Hepatic stellate cell (primary cell): ENCODE data around the gene TAF5L.
"Not testable (repeated sequence)": the region's sequence is repeated elsewhere in the genome, so short reads cannot be mapped to it uniquely, and the experiment has no call there.

Source experiments
- DNase-seq: peaks from one replicate; pipeline ENCODE4 v3.0.0; 2011; ENCODE audit warnings: low spot score

The TAF5L gene

DNA sequence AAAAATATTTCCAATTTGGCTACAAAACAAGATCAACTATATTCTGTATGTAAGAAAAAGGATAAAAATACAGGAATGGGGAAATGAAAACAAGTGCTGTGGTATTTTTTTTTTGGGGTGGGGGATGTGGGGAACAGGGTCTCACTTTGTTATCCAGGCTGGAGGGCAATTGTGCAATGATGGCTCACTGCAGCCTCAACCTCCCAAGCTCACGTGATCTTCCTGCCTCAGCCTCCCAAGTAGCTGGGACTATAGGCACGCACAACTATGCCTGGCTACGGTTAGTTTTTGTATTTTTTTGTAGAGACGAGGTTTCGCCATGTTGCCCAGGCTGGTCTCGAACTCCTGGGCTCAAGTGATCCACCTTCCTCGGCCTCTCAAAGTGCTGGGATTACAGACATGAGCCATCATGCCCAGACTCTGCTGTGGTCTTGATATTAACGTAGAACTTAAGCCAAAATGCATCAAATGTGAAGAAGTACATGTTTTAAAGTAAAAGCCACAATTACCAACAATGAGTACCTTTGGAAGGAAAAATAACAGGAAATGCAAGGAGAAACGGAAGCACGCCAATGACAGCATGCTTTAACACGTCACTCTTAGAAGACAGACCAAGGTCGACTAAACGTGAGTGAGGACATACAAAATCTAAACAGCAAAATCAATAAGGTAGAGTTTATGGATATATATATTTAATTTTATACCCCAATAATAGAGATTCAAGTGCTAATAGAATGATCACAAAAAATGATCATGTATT lies 58.6 kb downstream of the TAF5L start:
- DNase-seq, result no peak

DNA sequence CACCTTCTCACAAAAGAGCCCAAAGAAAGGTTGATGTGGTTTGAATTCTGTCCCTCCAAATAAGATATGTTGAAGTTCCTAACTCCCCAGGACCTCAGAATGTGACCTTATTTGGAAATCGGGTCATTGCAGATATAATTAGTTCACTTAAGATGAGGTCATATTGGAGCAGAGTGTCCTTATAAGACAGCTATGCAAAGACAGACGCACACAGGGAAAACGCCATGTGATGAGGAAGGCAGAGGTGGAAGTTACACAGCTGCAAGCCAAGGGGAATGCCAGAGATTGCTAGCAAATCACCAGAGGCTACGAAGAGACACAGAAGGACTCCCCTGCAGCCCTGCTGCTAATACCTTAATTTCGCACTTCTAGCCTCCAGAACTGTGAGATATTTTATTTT lies 62.2 kb downstream of the TAF5L start:
- peak; percentile 47 for DNase-seq

DNA sequence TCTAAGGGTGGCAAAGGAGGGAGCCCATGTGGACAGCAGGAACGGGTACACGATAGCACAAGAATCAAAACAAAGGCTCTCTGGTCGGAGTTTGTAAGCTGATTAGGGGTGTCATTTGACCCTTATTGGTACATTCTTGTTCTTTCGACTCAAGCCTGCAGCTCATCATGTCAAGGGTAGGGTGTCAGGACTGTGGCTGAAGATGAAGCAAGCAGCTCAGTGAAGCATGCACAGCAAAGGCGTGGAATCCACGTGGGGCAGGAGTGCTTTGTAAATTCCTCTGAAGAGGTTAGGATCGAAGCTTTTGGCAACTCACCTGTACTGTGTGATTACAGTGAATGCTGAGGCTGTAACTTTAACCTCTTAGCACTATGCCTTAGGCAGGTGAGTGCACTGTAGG lies 62.7 kb downstream of the TAF5L start:
- DNase-seq, result no peak

DNA sequence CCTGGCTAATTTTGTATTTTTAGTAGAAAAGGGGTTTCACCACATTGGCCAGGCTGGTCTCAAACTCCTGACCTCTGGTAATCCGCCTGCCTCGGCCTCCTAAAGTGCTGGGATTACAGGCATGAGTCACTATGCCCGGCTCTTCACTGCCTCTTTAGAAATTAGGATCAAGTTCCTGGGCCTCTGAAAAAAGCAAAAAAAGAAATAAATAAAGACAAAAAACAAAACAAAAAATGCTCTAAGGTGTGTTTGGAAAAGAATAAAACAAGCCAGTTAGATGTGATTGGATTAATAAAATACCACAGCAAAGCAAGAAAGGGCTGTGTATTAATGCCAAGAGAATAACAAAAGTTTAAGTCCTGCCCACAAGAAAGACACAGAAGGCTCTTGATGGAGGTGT lies 63.2 kb downstream of the TAF5L start:
- no peak for DNase-seq

DNA sequence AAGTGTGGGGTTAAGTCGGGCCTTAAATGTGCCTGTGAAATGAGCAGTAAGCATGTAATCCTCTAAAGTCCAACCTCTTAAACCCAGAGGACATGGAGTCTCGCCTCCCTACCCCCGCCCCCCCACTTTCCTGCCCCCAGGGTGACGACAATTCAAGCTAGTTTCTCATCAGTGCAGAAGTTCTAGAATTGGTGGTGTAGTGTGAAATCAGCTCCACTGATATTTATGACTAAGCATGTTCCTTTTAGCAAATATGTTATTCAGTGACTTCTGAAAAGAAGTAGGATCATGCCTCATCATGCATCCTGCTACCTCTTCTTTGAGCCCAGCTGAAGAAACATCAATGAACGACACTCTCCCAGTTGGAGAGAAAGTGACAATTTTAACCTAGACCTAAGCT lies 64.8 kb downstream of the TAF5L start:
- no peak for DNase-seq

DNA sequence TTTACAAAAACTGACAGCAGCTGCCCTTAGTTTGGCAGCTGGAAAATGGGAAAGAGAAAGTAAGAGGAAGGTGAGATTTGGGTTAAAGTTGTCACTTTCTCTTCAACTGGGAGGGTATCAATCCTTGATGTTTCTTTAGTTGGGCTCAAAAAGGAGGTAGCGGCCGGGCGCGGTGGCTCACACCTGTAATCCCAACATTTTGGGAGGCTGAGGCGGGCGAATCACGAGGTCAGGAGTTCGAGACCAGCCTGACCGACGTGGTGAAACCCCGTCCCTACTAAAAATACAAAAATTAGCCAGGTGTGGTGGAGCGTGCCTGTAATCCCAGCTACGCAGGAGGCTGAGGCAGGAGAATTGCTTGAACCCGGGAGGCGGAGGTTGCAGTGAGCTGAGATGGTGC lies 65.8 kb downstream of the TAF5L start:
- DNase-seq, result not testable (repeated sequence)

DNA sequence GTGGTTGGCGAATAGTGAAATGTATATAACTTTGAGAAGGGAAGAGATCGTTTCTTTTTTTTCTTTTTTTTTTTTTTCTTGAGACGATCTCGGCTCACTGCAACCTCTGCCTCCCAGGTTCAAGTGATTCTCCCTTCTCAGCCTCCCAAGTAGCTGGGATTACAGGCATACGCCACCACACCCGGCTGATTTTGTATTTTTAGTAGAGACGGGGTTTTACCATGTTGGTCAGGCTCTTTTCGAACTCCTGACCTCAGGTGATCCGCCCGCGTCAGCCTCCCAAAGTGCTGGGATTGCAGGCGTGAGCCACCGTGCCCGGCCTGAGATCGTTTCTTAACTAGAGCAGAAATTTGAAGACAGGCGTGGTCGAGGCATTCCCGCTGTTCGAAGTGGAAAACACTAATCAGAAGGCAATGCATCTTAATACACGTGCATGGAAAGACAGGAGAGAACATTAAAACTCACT lies 66.6 kb downstream of the TAF5L start:
- DNase-seq, result not testable (repeated sequence)

DNA sequence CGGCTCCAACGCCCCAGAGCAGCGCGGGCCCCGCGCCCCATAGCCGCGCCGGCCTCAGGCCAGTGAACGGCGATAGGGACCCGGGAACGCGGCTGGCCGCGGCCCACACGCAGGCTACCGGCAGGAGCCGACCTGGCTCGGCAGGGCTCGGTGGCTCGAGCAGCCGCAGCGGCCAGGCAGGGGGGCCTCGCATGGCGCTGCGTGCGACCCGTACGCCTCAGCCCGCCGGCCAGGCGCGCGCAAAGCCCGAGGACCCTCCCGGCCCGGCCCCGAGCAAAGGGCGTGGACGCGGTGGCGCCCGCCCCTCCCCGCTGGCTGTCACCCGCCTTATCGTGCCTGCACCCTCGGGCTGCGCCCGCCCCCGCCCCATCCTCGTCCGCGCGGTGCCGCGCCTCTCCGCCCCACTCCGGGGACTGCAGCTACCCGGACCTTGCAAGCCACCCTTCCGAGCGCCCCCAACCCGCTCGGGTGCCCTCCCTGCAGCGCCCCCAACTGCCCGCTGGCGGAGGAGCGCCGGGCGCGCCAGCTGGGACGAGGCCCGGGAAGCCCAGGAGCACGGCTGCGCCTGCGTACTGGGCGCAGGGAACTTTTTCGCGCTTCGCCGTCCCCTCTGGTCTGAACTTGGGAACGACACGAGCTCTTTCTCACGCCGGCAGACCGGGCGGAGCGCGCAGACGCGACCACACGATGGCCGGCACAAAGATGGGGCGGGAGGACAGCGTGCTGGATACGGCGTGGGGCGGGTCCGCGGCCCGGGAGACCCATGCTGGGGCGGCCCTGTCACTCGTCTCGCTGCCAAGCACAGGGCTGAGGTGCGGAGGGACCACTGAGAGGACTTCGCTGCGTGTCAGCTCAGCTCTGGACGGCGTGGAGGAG lies 67.2 kb downstream of the TAF5L start, which contains the start of gene ABCB10:
ABCB10 (minus strand) TSS at position 248 of the 876 bp plus-strand sequence; CDS start at position 193, 55 bp downstream.
- peak; percentile 99 for DNase-seq

DNA sequence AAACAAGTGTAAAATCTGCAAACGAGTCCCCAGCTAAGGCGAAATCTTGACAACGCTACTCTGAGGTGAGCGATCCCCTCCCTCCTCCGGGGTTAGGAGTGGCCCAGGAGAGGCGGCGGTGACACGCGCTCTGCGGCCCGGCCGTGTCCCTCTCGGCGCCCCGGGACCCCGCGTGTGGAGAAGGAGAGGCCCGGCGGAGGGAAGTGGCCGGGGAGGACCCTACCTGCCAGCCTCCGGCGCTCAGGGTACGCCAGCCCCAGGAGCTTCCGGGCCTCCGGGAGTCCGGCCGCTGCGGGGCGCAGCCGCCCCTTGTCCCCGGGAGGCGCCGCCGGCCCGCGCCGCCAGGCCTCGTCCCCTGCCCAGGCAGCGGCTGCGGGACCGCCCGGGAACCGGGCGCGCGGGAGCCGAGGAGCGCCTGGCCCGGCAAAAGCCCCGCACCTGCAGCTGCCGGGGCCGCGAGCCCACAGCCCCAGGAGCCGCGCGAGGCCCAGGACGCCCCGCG lies 68.0 kb downstream of the TAF5L start:
- DNase-seq, result peak; percentile 41

DNA sequence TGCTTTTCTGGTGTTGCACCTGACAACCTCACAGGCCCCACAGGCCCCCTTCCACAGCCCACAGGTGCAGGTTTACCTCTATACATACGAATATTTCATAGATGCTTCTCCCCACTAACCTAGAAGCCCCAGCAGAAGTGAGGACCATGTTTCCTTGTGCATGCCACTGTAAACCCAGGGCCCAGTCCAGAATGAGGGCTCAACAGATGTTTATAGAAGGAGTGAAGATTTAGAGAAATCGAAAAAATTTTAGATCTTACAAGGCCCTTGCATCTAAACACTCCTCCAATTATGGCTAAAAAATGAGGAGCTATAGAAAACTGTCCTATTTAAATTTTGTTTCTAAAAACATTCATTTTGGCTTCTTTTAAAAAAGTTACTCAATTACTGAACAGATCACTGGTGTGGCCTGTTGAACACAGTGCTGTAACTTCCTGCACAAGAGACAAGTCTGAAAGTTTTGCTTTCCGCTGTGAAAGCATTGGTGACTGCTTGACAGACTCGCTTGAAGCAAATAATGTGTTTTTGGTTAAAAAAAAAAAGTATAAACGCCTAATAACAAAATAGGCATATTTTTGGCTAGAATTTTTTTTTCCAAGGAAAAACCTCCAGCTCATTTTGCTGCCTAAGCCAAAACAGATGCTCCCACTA lies 68.6 kb downstream of the TAF5L start:
- peak; percentile 19 for DNase-seq

DNA sequence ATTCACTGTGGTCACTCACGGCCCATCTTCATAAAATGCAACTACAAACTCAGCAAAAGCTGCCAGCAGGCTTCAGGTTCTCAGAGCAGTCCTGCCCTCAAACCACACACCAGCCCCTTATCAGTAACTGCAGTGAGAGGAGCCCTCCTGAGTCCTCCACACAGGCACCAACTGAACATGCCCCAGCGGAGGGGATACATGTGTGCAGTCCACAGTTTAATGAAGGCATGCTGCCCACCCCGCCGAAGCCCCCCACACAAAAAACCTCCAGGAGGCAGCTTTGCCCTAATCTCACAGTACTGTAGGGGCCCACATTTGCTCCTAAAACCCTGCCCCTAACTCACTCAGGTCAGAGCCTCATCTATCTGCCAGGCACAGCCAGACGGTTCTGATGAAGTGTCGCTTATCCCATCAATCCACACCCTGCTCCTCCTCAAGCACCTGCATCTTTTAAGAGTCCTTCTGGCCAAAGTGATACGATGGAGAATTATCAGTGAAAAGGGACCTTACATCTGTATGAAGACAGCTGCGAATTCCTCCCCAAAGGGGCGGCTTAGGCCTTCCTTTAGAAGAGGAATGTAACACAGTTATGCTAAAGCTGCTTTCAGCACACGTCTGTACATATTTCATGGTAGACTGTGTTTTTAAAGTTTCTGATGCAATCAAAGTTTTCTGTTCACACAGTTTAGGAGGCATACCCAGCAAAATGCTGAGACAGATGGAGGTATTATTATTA lies 70.9 kb downstream of the TAF5L start:
- no peak for DNase-seq

DNA sequence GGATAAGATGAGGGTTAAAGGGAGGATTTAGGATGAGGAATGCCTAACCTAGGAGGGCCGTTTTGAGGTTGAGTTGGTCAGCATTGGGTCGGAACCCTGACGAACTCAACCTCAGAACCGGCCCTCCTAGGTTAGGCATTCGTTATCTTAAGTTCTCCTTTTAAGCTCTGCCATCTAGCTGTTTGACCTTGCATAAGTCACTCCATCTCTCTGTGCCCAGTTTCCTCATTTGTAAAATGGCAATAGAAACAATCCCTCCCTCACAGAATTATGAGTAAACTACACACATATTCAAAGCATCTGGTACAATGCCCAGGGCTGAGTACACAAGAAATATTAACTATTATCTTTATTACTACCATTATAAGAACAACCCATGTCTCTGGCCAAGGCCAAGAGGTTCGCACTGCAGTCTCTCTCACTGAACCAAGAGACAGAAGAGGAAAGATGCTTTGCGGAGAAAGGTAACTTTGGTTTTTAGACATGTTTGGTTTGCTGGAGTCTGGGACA lies 72.2 kb downstream of the TAF5L start:
- no peak for DNase-seq

DNA sequence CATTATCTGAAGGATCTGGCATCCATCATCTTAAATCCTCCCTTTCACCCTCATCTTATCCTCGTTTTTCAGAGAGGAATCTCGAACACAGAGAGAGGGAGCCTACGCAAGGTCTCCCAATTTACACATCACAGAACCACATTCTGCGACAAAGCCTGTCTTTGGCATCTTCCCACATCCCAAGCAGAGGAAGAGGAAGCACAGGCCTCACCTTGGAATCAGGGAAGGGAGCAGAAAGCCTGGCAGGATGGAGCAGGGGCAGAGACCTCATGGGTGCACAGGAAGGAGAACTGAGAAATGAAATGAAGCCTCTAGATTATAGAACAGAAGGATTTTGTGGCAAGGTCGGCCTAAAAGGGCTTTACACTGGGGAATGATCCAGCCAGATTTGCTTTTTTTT lies 73.2 kb downstream of the TAF5L start:
- DNase-seq, result no peak

DNA sequence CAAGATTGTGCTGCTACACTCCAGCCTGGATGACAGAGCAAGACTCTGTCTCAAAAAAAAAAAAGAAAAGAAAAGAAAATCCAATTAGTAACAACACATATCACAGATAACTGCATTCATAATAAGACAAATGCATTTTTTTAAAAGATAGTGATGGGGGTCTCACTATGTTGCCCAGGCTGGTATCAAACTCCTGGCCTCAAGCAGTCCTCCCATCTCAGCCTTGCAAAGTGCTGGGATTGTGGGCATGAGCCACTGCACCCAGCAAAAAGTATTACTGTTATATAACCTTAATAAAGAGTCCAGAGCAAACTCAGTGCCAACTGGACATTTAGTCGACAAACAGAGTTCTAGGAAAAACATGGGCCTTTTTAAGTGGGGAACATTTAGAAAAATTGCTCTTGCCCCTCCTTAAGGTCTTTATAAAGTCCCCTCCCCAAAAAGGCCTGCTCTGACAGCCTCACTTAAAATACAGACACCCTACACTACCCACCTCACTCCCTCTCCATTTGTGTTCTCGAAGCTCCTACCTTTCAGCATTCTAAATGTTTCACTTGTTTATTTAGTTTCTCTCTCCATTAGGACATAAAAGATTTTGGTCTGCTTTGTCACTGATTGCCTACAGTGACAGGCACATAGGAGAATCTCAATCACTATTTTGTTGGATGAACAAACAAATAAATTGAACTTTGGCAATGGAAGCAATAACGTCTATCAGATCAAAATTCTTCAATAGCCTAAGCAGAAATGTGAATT lies 74.9 kb downstream of the TAF5L start:
- no peak for DNase-seq

DNA sequence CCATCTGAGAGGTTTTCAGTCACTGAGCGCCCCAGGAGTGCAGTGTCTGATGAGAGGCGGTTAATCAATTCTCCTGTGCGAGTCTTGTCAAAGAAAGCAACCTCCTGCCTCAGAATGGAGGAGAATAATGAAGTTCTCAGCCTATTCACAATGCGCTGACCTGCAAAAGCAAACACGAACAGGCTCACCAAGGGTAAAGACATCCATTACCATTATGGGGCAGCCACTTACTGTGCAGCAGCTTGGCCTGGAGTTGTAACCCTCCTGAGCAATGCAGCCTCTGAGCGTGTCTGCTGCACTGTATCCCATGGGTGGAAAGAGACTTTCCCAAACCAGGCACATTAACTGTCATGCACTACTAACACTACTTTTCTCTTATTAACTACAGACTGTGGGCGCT lies 78.4 kb downstream of the TAF5L start:
- DNase-seq, result no peak

DNA sequence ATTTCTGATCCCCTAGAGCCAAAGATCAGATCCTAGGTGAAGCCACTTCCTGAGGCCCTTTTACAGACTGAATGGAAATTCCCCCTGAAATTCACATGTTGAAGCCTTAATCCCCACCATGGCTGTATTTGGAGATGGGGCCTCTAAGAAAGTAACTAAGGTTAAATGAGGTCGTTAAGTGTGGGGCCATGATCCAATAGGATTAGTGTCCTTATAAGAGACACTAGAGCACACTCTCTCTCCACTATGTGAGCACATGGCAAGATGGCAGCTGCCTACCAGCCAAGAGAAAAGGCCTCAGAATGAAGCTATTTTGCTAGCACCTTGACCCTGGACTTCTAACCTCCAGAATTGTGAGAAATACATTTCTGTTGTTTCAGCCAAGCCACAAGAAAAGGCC lies 81.3 kb downstream of the TAF5L start:
- no peak for DNase-seq
